RWPE1 (cell line): ENCODE measurements around the gene LYPD4.

ENCODE experiments used
- CTCF ChIA-PET: fragments of 350-600 bp; sonication (Branson Sonifier 250); formaldehyde crosslinking; extraction: SDS; loops from one replicate; lab custom pipeline; 2021; lab: Yijun Ruan, JAX
- POLR2A ChIA-PET: fragments of 400-600 bp; formaldehyde crosslinking; extraction: SDS; loops from one replicate; lab custom pipeline; 2020; ENCODE audit warnings: antibody characterized with exemption; ENCODE audit not compliant: low non-redundant PET; lab: Yijun Ruan, JAX
- DNase-seq: peaks from one replicate; pipeline ENCODE4 v3.0.0; 2012; ENCODE audit warnings: low spot score
- H3K27ac ChIP-seq: fragments of 450-650 bp; 2 replicates; pipeline ENCODE4 v1.5.1; 2017
- TF ChIP-seq, protein P1 (sequence below): fragments of 450-650 bp; conservative IDR thresholded peaks from 2 replicates; pipeline ENCODE4 v1.5.1; 2017; ENCODE audit warnings: low read depth, mild to moderate bottlenecking

Gene LYPD4

DNA sequence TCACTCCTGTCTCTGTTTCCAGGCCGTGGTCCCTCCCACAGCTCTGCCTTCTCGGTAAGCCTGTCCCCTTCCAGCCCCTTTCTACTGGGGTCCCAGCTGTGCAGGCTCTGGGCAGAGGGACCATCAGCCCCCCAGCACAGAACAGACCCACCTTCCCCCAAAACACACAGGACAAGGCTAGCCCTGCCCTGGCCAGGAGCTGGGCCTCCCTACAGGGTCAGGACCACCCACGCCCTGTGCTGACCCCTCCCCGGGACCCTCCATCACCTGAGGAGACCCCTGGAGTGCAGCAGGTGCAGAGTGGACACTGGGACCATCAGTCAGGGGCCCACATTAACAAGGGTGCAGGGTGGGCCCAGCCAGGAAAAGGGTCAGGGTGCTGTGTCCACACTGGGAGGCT lies 34.2 kb downstream of the LYPD4 start:
- no peak for DNase-seq
- CTCF ChIA-PET = no interaction called here
- POLR2A ChIA-PET = no interaction called here
- TF ChIP-seq, protein P1, sequence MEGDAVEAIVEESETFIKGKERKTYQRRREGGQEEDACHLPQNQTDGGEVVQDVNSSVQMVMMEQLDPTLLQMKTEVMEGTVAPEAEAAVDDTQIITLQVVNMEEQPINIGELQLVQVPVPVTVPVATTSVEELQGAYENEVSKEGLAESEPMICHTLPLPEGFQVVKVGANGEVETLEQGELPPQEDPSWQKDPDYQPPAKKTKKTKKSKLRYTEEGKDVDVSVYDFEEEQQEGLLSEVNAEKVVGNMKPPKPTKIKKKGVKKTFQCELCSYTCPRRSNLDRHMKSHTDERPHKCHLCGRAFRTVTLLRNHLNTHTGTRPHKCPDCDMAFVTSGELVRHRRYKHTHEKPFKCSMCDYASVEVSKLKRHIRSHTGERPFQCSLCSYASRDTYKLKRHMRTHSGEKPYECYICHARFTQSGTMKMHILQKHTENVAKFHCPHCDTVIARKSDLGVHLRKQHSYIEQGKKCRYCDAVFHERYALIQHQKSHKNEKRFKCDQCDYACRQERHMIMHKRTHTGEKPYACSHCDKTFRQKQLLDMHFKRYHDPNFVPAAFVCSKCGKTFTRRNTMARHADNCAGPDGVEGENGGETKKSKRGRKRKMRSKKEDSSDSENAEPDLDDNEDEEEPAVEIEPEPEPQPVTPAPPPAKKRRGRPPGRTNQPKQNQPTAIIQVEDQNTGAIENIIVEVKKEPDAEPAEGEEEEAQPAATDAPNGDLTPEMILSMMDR = no peak
- no peak overlapping the region for H3K27ac ChIP-seq

DNA sequence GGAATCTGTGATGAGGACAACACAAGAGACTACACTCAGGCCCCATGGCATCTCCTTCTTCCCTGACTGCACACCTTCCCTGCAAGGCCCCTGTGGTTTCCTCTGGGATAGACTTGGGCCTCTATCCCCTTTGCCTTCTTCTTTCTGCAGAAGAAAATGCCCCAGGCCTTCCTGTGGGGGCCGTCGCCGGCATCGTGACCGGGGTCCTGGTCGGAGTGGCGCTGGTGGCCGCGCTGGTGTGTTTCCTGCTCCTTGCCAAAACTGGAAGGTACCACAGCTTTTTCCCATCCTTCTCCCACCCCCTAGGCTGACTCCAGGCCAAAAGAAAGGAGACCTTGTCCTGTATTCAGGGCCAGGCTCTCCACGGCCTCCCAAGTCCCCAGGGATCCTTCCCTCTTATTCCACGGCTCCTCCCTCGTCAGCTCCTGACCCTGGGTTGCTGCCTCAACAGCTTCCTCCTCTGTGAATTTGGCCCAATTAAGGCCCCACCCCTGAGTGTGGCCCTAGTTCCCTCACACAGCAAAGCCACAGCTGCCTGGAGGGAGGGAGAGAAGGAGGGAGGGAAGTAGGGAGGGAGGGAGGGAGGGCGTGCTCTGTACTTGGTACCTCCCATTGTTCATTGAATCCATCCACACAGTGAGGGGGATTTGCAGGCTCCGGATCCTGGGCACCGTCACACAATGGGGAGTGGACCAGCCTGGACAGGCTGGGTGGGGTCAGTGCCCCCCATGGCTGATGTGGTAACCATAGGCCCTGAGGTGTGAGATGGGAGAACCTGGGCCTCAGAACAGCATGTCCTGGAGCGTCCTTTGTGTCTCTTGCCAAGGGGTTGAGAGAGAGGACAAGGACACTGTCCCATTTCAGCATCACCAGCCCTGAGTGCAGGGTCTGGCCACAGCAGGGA lies 35.6 kb downstream of the LYPD4 start:
- no peak for DNase-seq
- H3K27ac ChIP-seq = no peak overlapping the region
- ChIA-PET CTCF (no interaction called here), POLR2A (no interaction called here)
- TF ChIP-seq, protein P1 = no peak

DNA sequence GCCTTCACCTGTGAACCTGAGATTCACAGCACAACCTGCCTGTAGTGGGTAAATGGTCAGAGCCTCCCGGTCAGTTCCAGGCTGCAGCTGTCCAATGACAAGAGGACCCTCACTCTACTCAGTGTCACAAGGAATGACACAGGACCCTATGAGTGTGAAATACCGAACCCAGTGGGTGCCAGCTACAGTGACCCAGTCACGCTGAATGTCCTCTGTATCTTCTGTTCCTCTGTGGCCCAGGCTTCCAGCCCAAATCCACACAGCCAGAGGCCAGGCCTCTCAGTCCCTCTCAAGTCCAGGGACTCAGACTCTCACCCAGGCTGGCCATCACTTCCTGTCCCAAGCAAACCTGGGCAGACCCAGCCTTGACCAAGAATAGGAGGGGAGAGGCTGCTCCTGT lies 37.3 kb downstream of the LYPD4 start:
- ChIA-PET POLR2A (no interaction called here), CTCF (no interaction called here)
- TF ChIP-seq, protein P1 = no peak
- no peak for DNase-seq
- H3K27ac ChIP-seq = no peak overlapping the region

DNA sequence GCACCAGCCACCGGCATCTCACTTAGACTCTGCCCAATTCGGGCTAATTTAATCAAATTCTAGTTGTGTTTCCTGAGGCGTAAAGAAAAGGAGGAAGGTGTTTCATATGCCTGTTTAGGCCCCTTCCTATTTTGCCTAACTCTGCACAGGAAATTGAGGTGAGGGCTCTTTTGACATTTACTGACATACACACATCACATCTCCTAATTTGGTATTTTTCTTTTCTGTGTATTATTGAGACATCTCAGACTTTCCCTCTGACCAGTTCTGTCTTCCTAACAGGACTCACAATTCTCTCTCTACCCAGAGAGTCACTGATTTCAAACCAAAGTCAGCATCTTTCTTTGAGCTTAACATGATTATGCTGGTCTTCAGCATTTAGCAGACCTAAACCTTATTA lies 40.1 kb downstream of the LYPD4 start:
- TF ChIP-seq, protein P1 = no peak
- H3K27ac ChIP-seq = no peak overlapping the region
- DNase-seq = no peak
- ChIA-PET CTCF (interaction anchor here (0.7 to 0.9 kb wide), 2 partner anchors 11 to 51 kb away, joined by 6 to 12 read pairs; no protein-coding TSS in a partner anchor), POLR2A (no interaction called here)

DNA sequence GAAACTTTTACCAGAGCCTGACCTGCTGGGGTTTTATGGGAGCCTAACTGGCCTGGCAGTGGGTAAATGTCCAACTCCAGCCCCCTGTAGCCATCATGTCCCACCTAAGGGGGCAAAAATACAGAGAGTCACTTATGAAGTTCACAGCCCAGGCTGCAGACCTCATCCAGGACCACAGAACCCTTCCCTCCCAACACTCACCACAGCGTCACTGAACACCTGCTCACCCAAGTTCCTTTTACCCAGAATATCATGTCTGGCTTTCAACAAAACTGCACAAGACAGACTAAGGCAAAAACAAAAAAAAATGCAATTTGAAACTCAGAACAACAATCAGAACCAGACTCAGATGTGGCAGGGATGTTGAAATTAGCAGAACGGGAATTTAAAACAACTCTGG lies 41.7 kb downstream of the LYPD4 start:
- CTCF ChIA-PET = no interaction called here
- TF ChIP-seq, protein P1 = no peak
- no peak overlapping the region for H3K27ac ChIP-seq

DNA sequence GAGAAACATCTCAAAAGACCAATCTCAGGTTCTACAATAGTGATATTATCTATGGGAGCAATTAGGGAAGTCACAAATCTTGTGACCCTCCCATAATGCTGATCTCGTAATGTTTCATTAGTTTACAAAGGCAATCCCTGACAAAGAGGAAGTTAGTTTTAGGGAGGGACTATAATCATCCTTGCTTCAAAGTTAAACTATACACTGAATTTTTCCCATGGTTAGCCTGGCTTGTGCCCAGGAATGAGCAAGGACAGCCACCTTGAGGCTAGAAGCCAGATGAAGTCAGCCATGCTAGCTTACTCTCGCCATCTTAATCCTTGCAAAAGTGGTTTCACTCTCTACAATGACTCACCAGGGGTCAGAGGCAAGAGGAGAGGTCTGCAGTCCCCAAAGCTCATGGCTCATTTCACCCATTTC lies 42.7 kb downstream of the LYPD4 start:
- DNase-seq = no peak
- POLR2A ChIA-PET = no interaction called here
- TF ChIP-seq, protein P1 = no peak
- CTCF ChIA-PET = interaction anchor here (0.5 kb wide), 1 partner anchor 29 kb away, joined by 3 read pairs; no protein-coding TSS in a partner anchor
- no peak overlapping the region for H3K27ac ChIP-seq

More for the DNA sequence above, 41.7 kb downstream of the LYPD4 start:
- no peak for DNase-seq
- POLR2A ChIA-PET = no interaction called here
